ENCODE results near the gene TOM1. TPM values are rescaled to one million over a fixed set of nuclear protein-coding genes. Genes with fewer than 3 reads are reported as not detected.

TOM1 gene
- total RNA-seq, 1 experiment from 2014 or later: 22.3 TPM

DNA sequence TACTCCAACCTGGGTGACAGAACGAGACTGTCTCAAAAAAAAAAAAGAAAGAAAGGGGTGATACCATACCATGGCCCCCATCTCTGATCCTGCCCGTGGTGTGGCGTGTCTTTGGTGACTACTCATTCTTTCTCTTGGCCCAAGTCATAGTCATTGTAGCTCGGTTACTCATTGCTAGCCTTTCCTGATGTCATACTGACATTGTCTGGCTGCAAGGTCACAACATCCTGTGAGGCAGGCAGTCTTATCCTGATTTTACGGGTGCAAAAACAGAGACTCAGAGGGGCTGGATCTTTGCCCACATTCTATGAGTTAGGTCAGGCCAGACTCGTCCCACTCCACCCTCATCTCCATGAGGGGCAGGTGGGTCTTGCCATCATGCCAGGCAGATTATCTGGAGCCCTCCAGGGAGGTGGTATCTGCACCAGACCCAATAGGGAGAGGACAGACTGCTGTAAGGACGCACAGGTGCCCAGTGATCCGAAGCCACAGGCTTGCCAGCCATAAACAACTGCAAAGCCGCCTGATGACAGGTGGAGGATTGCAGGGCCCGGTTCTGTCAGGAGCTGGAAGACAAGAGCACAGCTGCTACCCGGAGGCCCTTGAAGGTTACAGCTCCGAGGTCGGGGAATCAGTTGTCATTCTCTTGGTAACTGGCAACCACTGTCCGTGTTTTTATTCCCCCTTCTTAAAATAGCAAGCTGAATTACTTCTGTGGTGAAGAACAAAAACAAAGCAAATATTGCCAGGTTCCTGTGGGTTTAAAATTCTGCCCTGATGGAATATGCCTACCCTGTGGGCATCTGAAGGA is 13.8 kb downstream of the TOM1 start:
- H2AFZ ChIP-seq (ENCODE audit: low read length): no peak overlapping the region
- Mint-ChIP-seq H3K27me3 (ENCODE audit: low read depth) (no peaks in the 10 kb centered on the region), H3K36me3 (ENCODE audit: insufficient read depth in 1 of 3, low read depth in 3 of 3) (peaks cover 0 to 10% (median 4%) of the 10 kb centered on the region in 3 experiments; a peak in 3 of 7 replicates), H3K4me3 (no peak overlapping the region), H3K27ac (no peak overlapping the region; a peak in 1 of 7 replicates), H3K4me1 (peaks cover 11% of the 10 kb centered on the region in 2 experiments), H3K9me3 (no peaks in the 10 kb centered on the region)
- no peaks in the 10 kb centered on the region for H3K79me1 ChIP-seq (ENCODE audit: insufficient read depth, low read depth, low read length, poor library complexity, severe bottlenecking)
- no peaks in the 10 kb centered on the region for H3K79me2 ChIP-seq (ENCODE audit: insufficient read depth, low read length)
- no peaks in the 10 kb centered on the region for H3K4me1 ChIP-seq (ENCODE audit: insufficient read depth, low read length)
- no peak overlapping the region for H3K18ac ChIP-seq (ENCODE audit: insufficient read length, low read depth, low read length)
- no peak overlapping the region for H3K4me2 ChIP-seq (ENCODE audit: insufficient read depth, insufficient read length, low read length)
- H3K27ac ChIP-seq (ENCODE audit: insufficient read length, low read depth, low read length): no peak overlapping the region
- H3T11ph ChIP-seq (ENCODE audit: low read length): no peak overlapping the region
- no peak for DNase-seq
- no peak overlapping the region for H2BK120ac ChIP-seq (ENCODE audit: low read depth, low read length, poor library complexity, severe bottlenecking)
- no peak overlapping the region for H3K56ac ChIP-seq (ENCODE audit: insufficient read length, low read depth, low read length)
- H3K27me3 ChIP-seq (ENCODE audit: insufficient read depth, low read length): no peaks in the 10 kb centered on the region
- no peak overlapping the region for H3K9ac ChIP-seq (ENCODE audit: extremely low read depth, insufficient read length, low read length)
- no peak overlapping the region for H2AK5ac ChIP-seq (ENCODE audit: insufficient read length, low read length)
- no peak overlapping the region for H2BK20ac ChIP-seq (ENCODE audit: low read depth, low read length, poor library complexity, severe bottlenecking)
- WGBS (ENCODE audit: extremely low coverage, insufficient read length, low lambda C conversion rate): no CpG with 5 or more reads among the region's 14 CpGs
- H4K20me1 ChIP-seq (ENCODE audit: control insufficient read depth, insufficient read depth, insufficient read length): peaks cover 2% of the 10 kb centered on the region
- H4K91ac ChIP-seq (ENCODE audit: insufficient read length, low read depth, low read length): no peak overlapping the region
- no peaks in the 10 kb centered on the region for H3K23me2 ChIP-seq (ENCODE audit: insufficient read length, low read depth, low read length, poor library complexity, severe bottlenecking)
- no peak overlapping the region for H3K14ac ChIP-seq (ENCODE audit: insufficient read depth, low read length)
- no peak overlapping the region for H4K5ac ChIP-seq (ENCODE audit: insufficient read length, low read depth, low read length)
- no peaks in the 10 kb centered on the region for H3K9me3 ChIP-seq (ENCODE audit: control insufficient read depth, low read depth, low read length)
- H3K23ac ChIP-seq (ENCODE audit: insufficient read length, low read depth, low read length): no peak overlapping the region
- H2BK12ac ChIP-seq (ENCODE audit: insufficient read length, low read depth, low read length): no peak overlapping the region
- TF ChIP-seq, protein P1, sequence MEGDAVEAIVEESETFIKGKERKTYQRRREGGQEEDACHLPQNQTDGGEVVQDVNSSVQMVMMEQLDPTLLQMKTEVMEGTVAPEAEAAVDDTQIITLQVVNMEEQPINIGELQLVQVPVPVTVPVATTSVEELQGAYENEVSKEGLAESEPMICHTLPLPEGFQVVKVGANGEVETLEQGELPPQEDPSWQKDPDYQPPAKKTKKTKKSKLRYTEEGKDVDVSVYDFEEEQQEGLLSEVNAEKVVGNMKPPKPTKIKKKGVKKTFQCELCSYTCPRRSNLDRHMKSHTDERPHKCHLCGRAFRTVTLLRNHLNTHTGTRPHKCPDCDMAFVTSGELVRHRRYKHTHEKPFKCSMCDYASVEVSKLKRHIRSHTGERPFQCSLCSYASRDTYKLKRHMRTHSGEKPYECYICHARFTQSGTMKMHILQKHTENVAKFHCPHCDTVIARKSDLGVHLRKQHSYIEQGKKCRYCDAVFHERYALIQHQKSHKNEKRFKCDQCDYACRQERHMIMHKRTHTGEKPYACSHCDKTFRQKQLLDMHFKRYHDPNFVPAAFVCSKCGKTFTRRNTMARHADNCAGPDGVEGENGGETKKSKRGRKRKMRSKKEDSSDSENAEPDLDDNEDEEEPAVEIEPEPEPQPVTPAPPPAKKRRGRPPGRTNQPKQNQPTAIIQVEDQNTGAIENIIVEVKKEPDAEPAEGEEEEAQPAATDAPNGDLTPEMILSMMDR (conservative IDR thresholded peaks at IDR 0.05): no peak
- no peak overlapping the region for H2BK15ac ChIP-seq (ENCODE audit: low read depth, low read length)
- no peak overlapping the region for H3K4ac ChIP-seq (ENCODE audit: low read depth, low read length)
- H2BK5ac ChIP-seq (ENCODE audit: insufficient read length, low read length): no peak overlapping the region
- H4K8ac ChIP-seq (replicated peaks; ENCODE audit: insufficient read length, low read depth, low read length): no peak overlapping the region
